CD4-positive, alpha-beta T cell treated with Interferon gamma for 1 hour (primary cell): ENCODE data around the gene CBARP.
A peak's percentile ranks its signal among the peaks of the same experiment; 100 is the strongest.
"Not testable (repeated sequence)": the region's sequence is repeated elsewhere in the genome, so short reads cannot be mapped to it uniquely, and the experiment has no call there.

Experiments
- DNase-seq: peaks from one replicate; pipeline ENCODE4 v3.0.0-alpha.2; 2020

The CBARP gene

GRCh38 chr19:1206150-1206863 lies 31.5 kb downstream of the CBARP start:
- no peak for DNase-seq

DNA sequence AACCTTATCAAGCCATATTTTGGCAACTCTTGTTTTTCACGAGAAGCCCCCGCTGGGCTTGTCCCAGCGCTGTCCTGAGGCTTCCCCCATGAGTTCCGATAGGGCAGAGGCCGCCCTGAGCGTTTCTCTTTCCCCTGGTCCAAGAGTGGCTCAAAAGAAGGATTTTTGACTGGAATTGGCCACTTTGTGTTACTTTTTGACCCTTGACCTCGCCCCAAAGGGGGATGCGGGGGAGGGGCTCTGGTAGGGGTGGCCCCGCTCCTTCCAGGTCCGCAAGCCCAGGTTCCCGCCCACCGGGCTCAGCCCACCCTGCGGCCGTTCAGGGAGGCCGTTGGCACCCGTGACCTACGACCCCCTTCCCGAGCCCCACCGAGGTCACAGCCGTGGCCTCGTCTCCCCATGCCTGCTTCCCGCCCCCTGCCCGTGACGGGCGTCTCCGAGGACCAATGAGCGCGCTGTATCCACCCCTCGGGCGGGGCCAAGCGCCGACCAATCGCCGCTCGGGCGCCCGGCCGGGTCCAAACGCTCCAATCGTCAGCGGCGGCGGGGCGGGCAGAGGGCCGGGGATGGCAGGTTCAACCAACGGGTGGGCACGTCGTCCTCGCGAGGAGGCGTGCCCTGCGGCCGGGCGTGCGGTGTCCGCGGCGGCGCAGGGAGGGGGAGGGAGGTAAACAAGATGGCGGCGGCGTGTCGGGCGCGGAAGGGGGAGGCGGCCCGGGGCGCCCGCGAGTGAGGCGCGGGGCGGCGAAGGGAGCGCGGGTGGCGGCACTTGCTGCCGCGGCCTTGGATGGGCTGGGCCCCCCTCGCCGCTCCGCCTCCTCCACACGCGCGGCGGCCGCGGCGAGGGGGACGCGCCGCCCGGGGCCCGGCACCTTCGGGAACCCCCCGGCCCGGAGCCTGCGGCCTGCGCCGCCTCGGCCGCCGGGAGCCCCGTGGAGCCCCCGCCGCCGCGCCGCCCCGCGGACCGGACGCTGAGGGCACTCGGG lies 32.4 kb downstream of the CBARP start, which contains the start of gene STK11:
TSS of gene STK11 (plus strand) at position 665 of the 986 bp plus-strand sequence. CDS start 1,136 bp downstream, outside the sequence.
- DNase-seq = peak; percentile 99

GRCh38 chr19:1200614-1201013 lies 37.2 kb downstream of the CBARP start:
- not testable (repeated sequence) for DNase-seq

DNA sequence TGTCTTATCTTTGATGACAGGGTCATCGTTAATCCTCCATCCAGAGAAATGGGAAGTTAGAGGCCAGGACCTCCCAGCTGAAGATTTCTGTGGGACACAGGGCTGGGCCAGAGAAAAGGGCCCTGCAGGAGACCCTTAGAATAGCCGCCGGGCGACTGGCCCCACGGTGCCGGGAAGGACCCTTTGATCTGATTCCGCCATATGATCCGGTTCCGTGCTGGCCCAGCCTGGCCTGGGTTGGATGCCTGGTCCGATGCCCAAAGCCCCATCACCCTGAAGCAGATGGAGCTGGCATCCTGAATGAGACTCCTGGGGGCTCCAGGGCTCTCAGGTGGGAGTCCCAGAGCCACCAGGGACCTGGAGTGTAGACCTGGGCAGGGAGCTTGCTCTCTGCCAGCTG lies 38.3 kb downstream of the CBARP start:
- DNase-seq = no peak

DNA sequence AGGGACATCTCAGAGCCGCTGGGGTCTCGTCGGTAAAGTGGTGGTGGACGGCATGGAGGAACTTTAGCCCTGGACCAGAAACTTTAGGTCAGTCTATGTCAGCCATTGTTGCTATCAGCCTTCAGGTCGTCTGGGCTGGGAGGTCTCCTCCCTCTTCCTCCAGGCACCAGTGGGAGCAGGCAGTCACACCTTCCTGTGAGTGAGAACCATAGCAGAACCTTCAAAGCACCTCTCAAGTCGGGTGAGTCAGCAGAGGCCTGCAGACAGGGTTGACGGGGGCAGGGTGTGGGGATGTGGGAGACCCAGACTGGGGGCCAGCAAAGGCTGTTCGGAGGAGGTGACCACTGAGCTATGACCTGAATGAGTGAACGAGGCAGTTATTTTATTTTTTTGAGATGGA lies 48.4 kb downstream of the CBARP start:
- no peak for DNase-seq

DNA sequence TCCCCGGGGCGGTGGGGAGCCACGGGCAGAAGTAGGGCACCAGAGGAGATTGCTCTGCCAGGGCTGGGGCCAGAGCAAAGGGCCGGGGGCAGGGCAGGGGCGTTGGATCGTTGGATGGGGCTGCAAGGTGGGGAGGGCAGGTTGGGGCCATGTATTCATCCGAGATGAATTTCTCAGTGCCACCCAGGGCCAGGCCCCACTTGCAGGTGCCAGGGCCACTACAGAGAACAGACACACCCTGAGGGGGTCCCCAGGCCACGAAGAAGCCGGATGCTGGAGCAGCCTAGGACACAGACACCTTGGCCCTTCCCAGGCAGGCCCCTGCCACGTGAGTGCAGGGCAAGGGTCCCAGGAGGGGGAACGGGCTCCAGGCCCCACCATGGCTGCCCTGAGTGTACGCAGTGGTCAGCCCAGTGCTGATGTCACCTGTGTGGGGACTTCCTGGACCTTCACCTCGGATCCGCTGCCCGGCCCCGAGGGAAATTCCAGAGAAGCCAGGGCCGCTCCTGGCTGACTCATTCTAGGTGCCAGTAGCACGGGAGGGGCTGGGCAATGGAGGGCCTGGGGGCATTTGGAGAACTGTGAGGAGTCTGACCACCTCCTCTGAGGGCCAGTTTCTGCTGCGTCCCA lies 54.1 kb downstream of the CBARP start:
- no peak for DNase-seq

DNA sequence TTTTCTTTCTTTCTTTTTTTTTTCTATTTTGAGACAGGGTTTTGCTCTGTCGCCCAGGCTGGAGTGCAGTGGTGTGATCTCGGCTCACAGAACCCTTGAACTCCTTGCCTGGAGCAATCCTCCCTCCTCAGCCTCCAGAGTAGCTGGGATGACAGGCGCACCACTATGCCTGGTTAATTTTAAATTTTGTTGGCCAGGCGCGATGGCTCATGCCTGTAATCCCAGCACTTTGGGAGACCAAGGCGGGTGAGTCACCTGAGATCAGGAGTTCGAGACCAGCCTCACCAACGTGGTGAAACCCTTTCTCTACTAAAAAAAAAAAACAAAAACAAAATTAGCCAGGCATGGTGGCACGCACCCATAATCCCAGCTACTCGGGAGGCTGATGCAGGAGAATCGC lies 55.1 kb downstream of the CBARP start:
- no peak for DNase-seq

- no peak for DNase-seq
Observed at GRCh38 chr19:1182068-1182467, 55.7 kb downstream of the CBARP start.

- DNase-seq = no peak
Observed at GRCh38 chr19:1181606-1182005, 56.2 kb downstream of the CBARP start.
